Uterus (tissue), 4 donors: ENCODE measurements around the gene AGBL1. TPM values are rescaled to one million over a fixed set of nuclear protein-coding genes. Genes with fewer than 3 reads are reported as not detected.

Experiments used
- DNase-seq, 2 donors: peaks; one replicate each; pipeline ENCODE4 v3.0.0-alpha.2; 2019 to 2020
- H3K27ac ChIP-seq, 2 donors: fragments of 200-600 bp; sonication (generic); 1 replicate in 1 of 2; 2 replicates in 1 of 2; pipeline ENCODE4 v1.5.1; 2016 to 2018
- H3K27me3 ChIP-seq, 2 donors: fragments of 200-600 bp; sonication (generic); one replicate each; pipeline ENCODE4 v1.5.1; 2018 to 2019; ENCODE audit warnings: control low read depth in 1 of 2
- H3K36me3 ChIP-seq, 2 donors: fragments of 200-600 bp; sonication (generic); one replicate each; pipeline ENCODE4 v1.5.1; 2019; ENCODE audit warnings: control low read depth in 1 of 2
- H3K4me1 ChIP-seq, 2 donors: fragments of 200-600 bp; sonication (generic); one replicate each; pipeline ENCODE4 v1.5.1; 2018 to 2019; ENCODE audit warnings: control low read depth in 1 of 2
- H3K4me3 ChIP-seq, 2 donors: fragments of 200-600 bp; sonication (generic); 1 replicate in 1 of 2; 2 replicates in 1 of 2; pipeline ENCODE4 v1.5.1; 2018 to 2019; ENCODE audit warnings: mild to moderate bottlenecking in 1 of 2
- H3K9me3 ChIP-seq, 2 donors: fragments of 200-600 bp; sonication (generic); one replicate each; pipeline ENCODE4 v1.5.1; 2019; ENCODE audit warnings: control low read depth in 1 of 2
- POLR2A ChIP-seq, 2 donors: fragments of 450-650 bp; IDR thresholded peaks; one replicate each; pipeline ENCODE4 v1.6.1; 2016; ENCODE audit warnings: antibody characterized with exemption in 2 of 2, mild to moderate bottlenecking in 1 of 2, moderate library complexity in 1 of 2
- intact Hi-C: fragments of 100-400 bp; cut with DNase I; formaldehyde crosslinking; loops from one replicate; pipeline ENCODE4 v1.15.1; 2023; ENCODE audit warnings: low total_unique reads
- total RNA-seq, 4 donors: library from RNA; depleted of rRNA in 3 of 4; stranded (reverse); fragments of >200 nt in 3 of 4; gene quantifications; one replicate each; pipeline versions ENCODE4 v1.1.0 to v1.2.4, GENCODE V29; 2014 to 2023
- TF ChIP-seq, protein P1 (sequence below), 4 experiments: fragments of 200-600 bp in 2 of 4; fragments of 450-650 bp in 2 of 4; sonication (generic) in 2 of 4; IDR thresholded peaks; one replicate each; pipeline ENCODE4 v1.5.1; 2016 to 2019; ENCODE audit warnings: antibody characterized with exemption in 4 of 4, mild to moderate bottlenecking in 2 of 4, moderate library complexity in 1 of 4
- donor health status: DM: yes; HTN: yes; CAD: no.

AGBL1 gene
- total RNA-seq, 4 donors from 2014 or later, result 0.07 TPM; not detected in 3

DNA sequence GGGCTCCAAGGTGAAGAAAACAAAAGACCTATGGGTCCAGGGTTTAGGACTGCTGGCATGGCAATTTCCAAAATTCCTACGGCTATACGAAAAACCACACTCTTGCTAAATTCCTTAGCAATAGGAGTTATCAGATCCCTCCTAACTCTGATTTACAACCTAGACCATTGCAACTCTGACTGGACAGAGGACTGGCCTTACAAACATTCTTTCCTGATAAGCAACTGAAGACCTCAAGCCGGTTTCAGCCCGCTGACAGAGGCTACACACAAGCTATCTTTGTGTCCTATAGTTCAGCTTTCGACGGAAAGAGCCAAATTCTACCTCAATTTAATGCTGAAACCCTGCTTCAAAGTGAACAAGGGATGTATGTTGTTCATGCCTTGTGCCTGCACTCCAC is 38.3 kb upstream of the AGBL1 start:
- H3K4me1 ChIP-seq, result no peaks in the 10 kb centered on the region
- no peak for DNase-seq
- TF ChIP-seq POLR2A (IDR thresholded peaks at IDR 0.05), result no peak
- H3K36me3 ChIP-seq, result no peaks in the 10 kb centered on the region
- intact Hi-C loops, result no loop called here
- H3K27me3 ChIP-seq, result no peaks in the 10 kb centered on the region
- no peak overlapping the region for H3K4me3 ChIP-seq
- no peak overlapping the region for H3K27ac ChIP-seq
- no peaks in the 10 kb centered on the region for H3K9me3 ChIP-seq

DNA sequence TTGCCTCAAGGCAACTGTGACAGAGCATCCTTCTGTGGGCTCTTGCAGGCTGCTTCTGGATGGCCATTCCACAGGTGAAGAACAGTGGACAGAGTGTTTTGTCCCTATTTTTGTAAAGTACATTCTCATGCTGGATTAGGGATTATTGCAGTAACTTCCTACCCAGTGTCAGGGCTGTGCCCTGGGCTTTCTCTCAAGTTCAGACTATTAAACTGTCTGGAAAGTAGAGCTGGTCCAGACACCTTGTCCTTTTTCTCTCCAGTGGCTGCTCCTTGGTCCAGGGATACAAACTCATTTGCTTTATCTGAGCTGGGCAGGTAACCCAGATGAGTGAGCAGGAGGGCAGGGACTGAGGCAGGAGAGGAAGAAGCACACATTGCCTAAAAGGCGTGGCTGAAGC is 37.4 kb upstream of the AGBL1 start:
- H3K4me3 ChIP-seq, result no peak overlapping the region
- H3K9me3 ChIP-seq, result no peaks in the 10 kb centered on the region
- no peak for DNase-seq
- H3K36me3 ChIP-seq, result no peaks in the 10 kb centered on the region
- H3K27me3 ChIP-seq, result no peaks in the 10 kb centered on the region
- H3K27ac ChIP-seq, result no peak overlapping the region
- no peaks in the 10 kb centered on the region for H3K4me1 ChIP-seq
- intact Hi-C loops, result no loop called here
- TF ChIP-seq, protein P1, sequence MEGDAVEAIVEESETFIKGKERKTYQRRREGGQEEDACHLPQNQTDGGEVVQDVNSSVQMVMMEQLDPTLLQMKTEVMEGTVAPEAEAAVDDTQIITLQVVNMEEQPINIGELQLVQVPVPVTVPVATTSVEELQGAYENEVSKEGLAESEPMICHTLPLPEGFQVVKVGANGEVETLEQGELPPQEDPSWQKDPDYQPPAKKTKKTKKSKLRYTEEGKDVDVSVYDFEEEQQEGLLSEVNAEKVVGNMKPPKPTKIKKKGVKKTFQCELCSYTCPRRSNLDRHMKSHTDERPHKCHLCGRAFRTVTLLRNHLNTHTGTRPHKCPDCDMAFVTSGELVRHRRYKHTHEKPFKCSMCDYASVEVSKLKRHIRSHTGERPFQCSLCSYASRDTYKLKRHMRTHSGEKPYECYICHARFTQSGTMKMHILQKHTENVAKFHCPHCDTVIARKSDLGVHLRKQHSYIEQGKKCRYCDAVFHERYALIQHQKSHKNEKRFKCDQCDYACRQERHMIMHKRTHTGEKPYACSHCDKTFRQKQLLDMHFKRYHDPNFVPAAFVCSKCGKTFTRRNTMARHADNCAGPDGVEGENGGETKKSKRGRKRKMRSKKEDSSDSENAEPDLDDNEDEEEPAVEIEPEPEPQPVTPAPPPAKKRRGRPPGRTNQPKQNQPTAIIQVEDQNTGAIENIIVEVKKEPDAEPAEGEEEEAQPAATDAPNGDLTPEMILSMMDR (IDR thresholded peaks at IDR 0.05), result no peak
- TF ChIP-seq POLR2A (IDR thresholded peaks at IDR 0.05), result no peak

DNA sequence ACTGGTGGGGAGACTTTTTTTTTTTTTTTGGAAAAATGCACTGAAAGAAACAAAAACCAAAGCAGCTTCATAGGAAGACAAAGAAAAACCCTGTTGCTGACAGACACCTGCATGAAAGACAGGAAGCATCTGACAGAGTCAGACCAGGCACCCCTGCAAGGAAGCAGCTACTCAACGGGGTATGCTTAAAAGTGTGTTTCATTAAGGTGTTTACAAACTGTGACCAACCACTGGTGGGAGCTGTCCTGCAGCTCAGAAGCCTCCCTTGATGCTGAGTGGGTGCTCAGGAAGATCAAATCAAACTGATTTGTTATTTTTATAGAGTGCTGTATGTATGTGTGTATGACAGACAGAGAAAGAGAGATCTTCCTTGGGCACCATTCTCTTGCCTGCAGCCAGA is 34.7 kb upstream of the AGBL1 start:
- no peaks in the 10 kb centered on the region for H3K9me3 ChIP-seq
- no peak overlapping the region for H3K27ac ChIP-seq
- H3K4me1 ChIP-seq, result no peaks in the 10 kb centered on the region
- DNase-seq, result no peak
- H3K36me3 ChIP-seq, result no peaks in the 10 kb centered on the region
- H3K4me3 ChIP-seq, result no peak overlapping the region
- no peak for TF ChIP-seq POLR2A (IDR thresholded peaks at IDR 0.05)
- no peaks in the 10 kb centered on the region for H3K27me3 ChIP-seq
- intact Hi-C loops, result no loop called here

DNA sequence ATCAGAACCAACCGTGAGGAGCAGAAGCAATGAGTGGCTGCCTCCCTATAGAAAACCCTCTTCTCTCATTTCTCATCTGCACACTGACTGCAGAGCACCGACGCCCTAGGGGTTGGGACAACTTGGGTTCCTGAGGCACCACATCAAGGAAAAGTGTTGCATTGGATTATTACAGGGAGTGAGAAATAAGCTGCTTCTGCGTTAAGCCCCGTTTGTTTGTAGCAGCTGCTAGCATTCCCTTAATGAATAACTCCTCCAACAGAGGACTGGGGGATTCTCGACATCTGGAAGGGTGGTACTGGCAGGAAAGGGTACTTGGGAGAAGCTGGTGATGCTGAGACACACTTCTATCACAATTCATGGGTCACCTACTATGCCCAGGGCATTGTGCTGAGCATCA is 25.3 kb upstream of the AGBL1 start:
- no peaks in the 10 kb centered on the region for H3K9me3 ChIP-seq
- H3K36me3 ChIP-seq, result no peaks in the 10 kb centered on the region
- no peak for DNase-seq
- H3K27ac ChIP-seq, result no peak overlapping the region
- TF ChIP-seq, protein P1 (IDR thresholded peaks at IDR 0.05), result no peak
- no peak for TF ChIP-seq POLR2A (IDR thresholded peaks at IDR 0.05)
- intact Hi-C loops, result no loop called here
- no peaks in the 10 kb centered on the region for H3K4me1 ChIP-seq
- no peaks in the 10 kb centered on the region for H3K27me3 ChIP-seq
- H3K4me3 ChIP-seq, result no peak overlapping the region

DNA sequence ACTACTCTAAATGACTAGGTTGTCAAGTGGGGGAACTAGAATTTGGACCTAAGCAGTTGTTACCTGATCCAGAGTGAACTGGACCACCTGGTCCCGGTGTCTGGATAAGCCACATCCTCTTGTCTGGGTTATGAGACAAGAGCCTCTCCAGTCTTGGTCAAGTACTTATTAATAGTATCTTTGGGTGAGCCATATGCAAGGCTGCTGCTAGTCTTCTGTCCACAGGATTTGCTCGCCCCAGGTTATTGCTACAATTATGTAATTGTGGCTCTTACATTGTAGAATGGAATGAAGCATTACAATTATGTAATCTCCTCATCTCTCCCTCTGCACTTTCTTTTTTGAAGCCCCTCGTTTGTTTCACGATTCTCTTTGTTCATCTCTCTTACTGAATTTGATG is 24.0 kb upstream of the AGBL1 start:
- Histone ChIP-seq H3K4me1 (no peaks in the 10 kb centered on the region), H3K27me3 (no peaks in the 10 kb centered on the region), H3K9me3 (no peaks in the 10 kb centered on the region), H3K36me3 (no peaks in the 10 kb centered on the region), H3K27ac (no peak overlapping the region), H3K4me3 (no peak overlapping the region)
- no peak for DNase-seq
- intact Hi-C loops, result no loop called here
- TF ChIP-seq, protein P1 (IDR thresholded peaks at IDR 0.05), result no peak
- TF ChIP-seq POLR2A (IDR thresholded peaks at IDR 0.05), result no peak

DNA sequence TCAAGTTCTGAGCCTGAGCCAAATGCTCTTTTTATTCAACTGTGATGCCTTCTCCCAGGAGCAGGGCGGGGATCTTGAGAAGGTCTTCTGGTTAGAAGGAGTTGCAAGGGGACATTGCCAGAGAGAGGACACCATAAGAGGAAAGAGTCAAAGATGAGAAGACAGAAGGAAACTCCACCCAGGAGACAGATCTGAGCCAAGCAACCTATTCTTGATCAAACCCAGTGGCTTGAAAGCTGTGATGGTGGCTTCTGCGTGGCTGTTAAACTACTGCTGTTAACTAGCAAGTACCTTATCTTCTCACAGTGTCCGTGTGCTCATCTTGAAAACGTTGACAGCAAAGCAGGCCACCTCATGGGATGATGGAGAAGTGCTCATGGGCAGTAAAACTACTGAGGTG is 19.8 kb upstream of the AGBL1 start:
- H3K36me3 ChIP-seq, result no peaks in the 10 kb centered on the region
- H3K27ac ChIP-seq, result no peak overlapping the region
- no peak overlapping the region for H3K4me3 ChIP-seq
- TF ChIP-seq, protein P1 (IDR thresholded peaks at IDR 0.05), result no peak
- no peak for TF ChIP-seq POLR2A (IDR thresholded peaks at IDR 0.05)
- H3K9me3 ChIP-seq, result no peaks in the 10 kb centered on the region
- no peaks in the 10 kb centered on the region for H3K27me3 ChIP-seq
- H3K4me1 ChIP-seq, result no peaks in the 10 kb centered on the region
- no peak for DNase-seq
- intact Hi-C loops, result no loop called here
